ENCODE results near the gene PABPC1L.

PABPC1L gene

GRCh38 chr20:44961011-44961869 lies 51.4 kb downstream of the PABPC1L start:
- in situ Hi-C loops (cut with MboI; ENCODE audit: low pct_unique_long_range_greater_than_20kb, low sequenced_read_pairs) = no loop called here
- no peak for DNase-seq

- DNase-seq = no peak
- in situ Hi-C loops (cut with MboI; ENCODE audit: low pct_unique_long_range_greater_than_20kb, low sequenced_read_pairs) = no loop called here
Measured at GRCh38 chr20:44961870-44962267, 52.0 kb downstream of the PABPC1L start.

GRCh38 chr20:44962483-44962882 lies 52.6 kb downstream of the PABPC1L start:
- in situ Hi-C loops (cut with MboI; ENCODE audit: low pct_unique_long_range_greater_than_20kb, low sequenced_read_pairs) = no loop called here

GRCh38 chr20:44963325-44964215 lies 53.7 kb downstream of the PABPC1L start:
- in situ Hi-C loops (cut with MboI; ENCODE audit: low pct_unique_long_range_greater_than_20kb, low sequenced_read_pairs) = no loop called here

More at GRCh38 chr20:44962483-44962882, 52.6 kb downstream of the PABPC1L start:
- DNase-seq = no peak

DNA sequence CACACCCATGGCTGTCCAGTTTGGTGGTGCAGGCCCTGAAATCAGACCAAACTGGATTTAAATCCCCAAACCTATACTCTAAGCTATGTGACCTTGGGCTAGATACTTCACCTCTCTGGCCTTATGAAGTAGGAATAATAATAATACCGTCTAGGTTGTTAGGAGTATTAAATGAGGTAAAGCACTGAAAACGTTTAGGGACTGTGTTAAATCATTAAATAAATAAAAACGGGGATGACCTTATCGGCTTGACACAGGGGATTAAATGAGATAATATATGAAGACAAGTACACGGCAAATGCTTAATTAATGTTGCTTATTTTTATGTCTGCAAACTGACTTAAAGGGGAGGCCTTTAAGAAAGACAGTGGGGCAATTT lies 55.8 kb downstream of the PABPC1L start:
- no peak for DNase-seq
- in situ Hi-C loops (cut with MboI; ENCODE audit: low pct_unique_long_range_greater_than_20kb, low sequenced_read_pairs) = no loop called here

More at GRCh38 chr20:44963325-44964215, 53.7 kb downstream of the PABPC1L start:
- DNase-seq = no peak

- in situ Hi-C loops (cut with MboI; ENCODE audit: low pct_unique_long_range_greater_than_20kb, low sequenced_read_pairs) = no loop called here
- peak; percentile 98 for DNase-seq
Measured at GRCh38 chr20:44966030-44966961, 56.4 kb downstream of the PABPC1L start, which contains the start of gene STK4. STK4 (plus strand) TSS chr20:44966512; CDS start chr20:44966569, 57 bp downstream.

- peak; percentile 63 for DNase-seq
- in situ Hi-C loops (cut with MboI; ENCODE audit: low pct_unique_long_range_greater_than_20kb, low sequenced_read_pairs) = no loop called here
Measured at GRCh38 chr20:44967207-44967807, 57.4 kb downstream of the PABPC1L start.

- DNase-seq = no peak
- in situ Hi-C loops (cut with MboI; ENCODE audit: low pct_unique_long_range_greater_than_20kb, low sequenced_read_pairs) = no loop called here
Measured at GRCh38 chr20:44969300-44969894, 59.5 kb downstream of the PABPC1L start.

GRCh38 chr20:44970243-44970757 lies 60.4 kb downstream of the PABPC1L start:
- in situ Hi-C loops (cut with MboI; ENCODE audit: low pct_unique_long_range_greater_than_20kb, low sequenced_read_pairs) = no loop called here
- no peak for DNase-seq

GRCh38 chr20:44973053-44973452 lies 63.2 kb downstream of the PABPC1L start:
- in situ Hi-C loops (cut with MboI; ENCODE audit: low pct_unique_long_range_greater_than_20kb, low sequenced_read_pairs) = no loop called here
- no peak for DNase-seq

GRCh38 chr20:44976698-44977097 lies 66.8 kb downstream of the PABPC1L start:
- in situ Hi-C loops (cut with MboI; ENCODE audit: low pct_unique_long_range_greater_than_20kb, low sequenced_read_pairs) = no loop called here
- DNase-seq = no peak

- DNase-seq = peak; percentile 96
- in situ Hi-C loops (cut with MboI; ENCODE audit: low pct_unique_long_range_greater_than_20kb, low sequenced_read_pairs) = no loop called here
Measured at GRCh38 chr20:44979090-44979621, 69.3 kb downstream of the PABPC1L start.

- no peak for DNase-seq
- in situ Hi-C loops (cut with MboI; ENCODE audit: low pct_unique_long_range_greater_than_20kb, low sequenced_read_pairs) = no loop called here
Measured at GRCh38 chr20:44981736-44982406, 72.0 kb downstream of the PABPC1L start.

DNA sequence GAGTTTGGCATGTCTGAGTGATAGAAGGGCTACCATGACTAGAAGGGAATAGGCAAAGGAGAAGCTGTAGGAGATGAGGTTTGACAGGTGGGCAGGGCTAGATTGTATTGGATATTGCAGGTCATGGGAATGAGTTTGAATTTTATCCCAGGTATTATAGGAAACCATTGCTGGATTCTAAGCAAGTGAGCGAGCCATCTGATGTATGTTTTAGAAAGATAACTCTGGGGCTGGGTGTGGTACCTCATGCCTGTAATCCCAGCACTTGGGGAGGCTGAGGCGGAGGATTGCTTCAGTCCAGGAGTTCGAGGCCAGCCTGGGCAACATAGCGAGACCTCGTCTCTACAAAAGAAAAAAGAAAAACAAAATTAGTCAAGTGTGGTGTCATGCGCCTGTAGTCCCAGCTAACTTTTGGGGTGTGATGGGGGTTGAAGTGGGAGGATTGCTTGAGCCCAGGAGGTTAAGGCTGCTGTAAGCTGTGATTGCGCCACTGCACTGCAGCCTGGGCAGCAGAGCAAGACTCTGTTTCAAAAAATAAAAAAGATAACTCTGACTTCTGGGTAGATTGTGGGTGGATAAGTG lies 73.3 kb downstream of the PABPC1L start:
- in situ Hi-C loops (cut with MboI; ENCODE audit: low pct_unique_long_range_greater_than_20kb, low sequenced_read_pairs) = no loop called here

GRCh38 chr20:44988631-44989171 lies 78.8 kb downstream of the PABPC1L start:
- in situ Hi-C loops (cut with MboI; ENCODE audit: low pct_unique_long_range_greater_than_20kb, low sequenced_read_pairs) = no loop called here
- no peak for DNase-seq

More for the DNA sequence above, 73.3 kb downstream of the PABPC1L start:
- DNase-seq = no peak
